Stomach (tissue), 9 donors: ENCODE results near the gene SLC6A12. TPM values are rescaled to one million over a fixed set of nuclear protein-coding genes. Genes with fewer than 3 reads are reported as not detected.

ENCODE experiments used
- DNase-seq, 2 donors: peaks; one replicate each; pipeline versions ENCODE4 v3.0.0 to v3.0.0-alpha.2; 2013 to 2019
- H3K27ac ChIP-seq, 5 donors: fragments of 200-600 bp in 4 of 5; sonication (generic) in 4 of 5; one replicate each; pipeline ENCODE4 v1.5.1; 2013 to 2019; ENCODE audit warnings: mild to moderate bottlenecking in 1 of 5, moderate library complexity in 1 of 5
- H3K27me3 ChIP-seq, 3 donors: fragments of 200-600 bp; sonication (generic); one replicate each; pipeline ENCODE4 v1.5.1; 2017 to 2019; ENCODE audit warnings: mixed run types in 1 of 3
- H3K36me3 ChIP-seq, 4 donors: fragments of 200-600 bp; sonication (generic); 1 replicate in 3 of 4; 2 replicates in 1 of 4; pipeline ENCODE4 v1.5.1; 2016 to 2019
- H3K4me1 ChIP-seq, 4 donors: fragments of 200-600 bp; sonication (generic); one replicate each; pipeline ENCODE4 v1.5.1; 2016 to 2019
- H3K4me3 ChIP-seq, 4 donors: fragments of 200-600 bp; sonication (generic) in 3 of 4; one replicate each; pipeline ENCODE4 v1.5.1; 2016 to 2019; ENCODE audit warnings: mild to moderate bottlenecking in 1 of 4
- H3K9me3 ChIP-seq, 4 donors: fragments of 200-600 bp; sonication (generic); one replicate each; pipeline ENCODE4 v1.5.1; 2016 to 2019
- CTCF ChIP-seq, 7 experiments: fragments of 450-650 bp in 4 of 7; fragments of 200-600 bp in 3 of 7; sonication (generic) in 3 of 7; IDR thresholded peaks; one replicate each; pipeline ENCODE4 v1.5.1; 2016 to 2019; ENCODE audit warnings: antibody characterized with exemption in 7 of 7, control low read depth in 2 of 7, mild to moderate bottlenecking in 1 of 7
- EP300 ChIP-seq: sonication (generic); formaldehyde crosslinking; IDR thresholded peaks from one replicate; pipeline ENCODE4 v1.6.1; 2017; ENCODE audit warnings: antibody characterized with exemption
- POLR2A ChIP-seq, 4 donors: fragments of 450-650 bp; IDR thresholded peaks; one replicate each; pipeline ENCODE4 v1.6.1; 2016; ENCODE audit warnings: antibody characterized with exemption in 4 of 4, control low read depth in 2 of 4, mild to moderate bottlenecking in 1 of 4, moderate library complexity in 1 of 4
- POLR2AphosphoS5 ChIP-seq, 3 donors: sonication (generic); formaldehyde crosslinking; IDR thresholded peaks; one replicate each; pipeline ENCODE4 v1.6.1; 2016; ENCODE audit warnings: antibody characterized with exemption in 3 of 3
- WGBS, 5 donors: extraction: QIAGEN DNeasy Blood & Tissue Kit in 3 of 5; methylation state at CpG; one replicate each; pipeline versions ENCODE4 v1.1.5 to v1.1.7; 2013 to 2018; 5-methylcytosine and 5-hydroxymethylcytosine counted together
- intact Hi-C: fragments of 100-400 bp; cut with DNase I; formaldehyde crosslinking; loops from one replicate; pipeline ENCODE4 v1.15.1; 2023; ENCODE audit warnings: low total_unique reads
- polyA plus RNA-seq, 3 donors: library from polyadenylated mRNA; stranded (reverse); fragments of 200-250 nt; gene quantifications; one replicate each; pipeline ENCODE4 v1.2.3, GENCODE V29; 2013
- total RNA-seq, 5 donors: library from RNA; depleted of rRNA; stranded (reverse); fragments of >200 nt; gene quantifications; one replicate each; pipeline versions ENCODE4 v1.1.0 to v1.2.3, GENCODE V29; 2014 to 2016
- donor health status: healthy with polysubstance abuse.
- donor health status: Bipolar disorder and iron deficiency.
- donor health status: healthy.

The SLC6A12 gene
- total and polyA plus RNA-seq, 8 donors: 0.05 to 1.7 (median 0.19) TPM; not detected in 5

GRCh38 chr12:223841-224240 lies 9.9 kb upstream of the SLC6A12 start:
- 70 to 86% (median 80%) methylated on average over 6 to 11 of the region's 11 CpGs for WGBS, 5 donors
- no peak for DNase-seq
- H3K4me3 ChIP-seq: no peak overlapping the region
- H3K9me3 ChIP-seq: no peaks in the 10 kb centered on the region
- TF ChIP-seq CTCF (IDR thresholded peaks at IDR 0.05) (no peak), POLR2AphosphoS5 (IDR thresholded peaks at IDR 0.05) (no peak), POLR2A (IDR thresholded peaks at IDR 0.05) (no peak), EP300 (no peak)
- intact Hi-C loops: no loop called here
- H3K27ac ChIP-seq: no peak overlapping the region
- peaks cover 0 to 50% (median 8%) of the 10 kb centered on the region in 3 donors for H3K27me3 ChIP-seq
- H3K4me1 ChIP-seq: no peaks in the 10 kb centered on the region
- no peaks in the 10 kb centered on the region for H3K36me3 ChIP-seq

- no peaks in the 10 kb centered on the region for H3K36me3 ChIP-seq
- intact Hi-C loops: no loop called here
- 67 to 79% (median 77%) methylated on average over 6 of the region's 6 CpGs for WGBS, 5 donors
Observed at GRCh38 chr12:221736-222135, 7.8 kb upstream of the SLC6A12 start.

GRCh38 chr12:220946-221550 lies 7.1 kb upstream of the SLC6A12 start:
- Histone ChIP-seq H3K27ac (no peak overlapping the region), H3K36me3 (no peaks in the 10 kb centered on the region), H3K9me3 (no peaks in the 10 kb centered on the region), H3K4me1 (no peaks in the 10 kb centered on the region), H3K4me3 (no peak overlapping the region), H3K27me3 (peaks cover 0 to 46% (median 8%) of the 10 kb centered on the region in 3 donors)
- 84 to 94% (median 88%) methylated on average over 12 to 19 of the region's 19 CpGs for WGBS, 5 donors
- no peak for TF ChIP-seq EP300
- TF ChIP-seq POLR2A (IDR thresholded peaks at IDR 0.05): no peak
- TF ChIP-seq CTCF (IDR thresholded peaks at IDR 0.05): no peak
- no peak for TF ChIP-seq POLR2AphosphoS5 (IDR thresholded peaks at IDR 0.05)
- no peak for DNase-seq
- intact Hi-C loops: no loop called here

More at GRCh38 chr12:221736-222135, 7.8 kb upstream of the SLC6A12 start:
- no peak overlapping the region for H3K4me3 ChIP-seq
- H3K4me1 ChIP-seq: no peaks in the 10 kb centered on the region
- H3K27ac ChIP-seq: no peak overlapping the region
- peaks cover 0 to 50% (median 8%) of the 10 kb centered on the region in 3 donors for H3K27me3 ChIP-seq
- no peaks in the 10 kb centered on the region for H3K9me3 ChIP-seq
- DNase-seq: no peak
- TF ChIP-seq EP300 (no peak), POLR2AphosphoS5 (IDR thresholded peaks at IDR 0.05) (no peak), POLR2A (IDR thresholded peaks at IDR 0.05) (no peak), CTCF (IDR thresholded peaks at IDR 0.05) (no peak)

GRCh38 chr12:220491-220890 lies 6.5 kb upstream of the SLC6A12 start:
- no peak overlapping the region for H3K4me3 ChIP-seq
- peaks cover 0 to 46% (median 8%) of the 10 kb centered on the region in 3 donors for H3K27me3 ChIP-seq
- no peaks in the 10 kb centered on the region for H3K9me3 ChIP-seq
- WGBS, 5 donors: 69 to 80% (median 73%) methylated on average over 2 to 6 of the region's 6 CpGs
- intact Hi-C loops: no loop called here
- H3K27ac ChIP-seq: no peak overlapping the region
- no peak for DNase-seq
- TF ChIP-seq CTCF (IDR thresholded peaks at IDR 0.05): no peak
- no peak for TF ChIP-seq EP300
- TF ChIP-seq POLR2A (IDR thresholded peaks at IDR 0.05): no peak
- no peak for TF ChIP-seq POLR2AphosphoS5 (IDR thresholded peaks at IDR 0.05)
- no peaks in the 10 kb centered on the region for H3K36me3 ChIP-seq
- H3K4me1 ChIP-seq: no peaks in the 10 kb centered on the region
